Subcutaneous adipose tissue (tissue), 4 donors: ENCODE results near the gene SEC31A. TPM values are rescaled to one million over a fixed set of nuclear protein-coding genes. Genes with fewer than 3 reads are reported as not detected.

Experiments used
- CTCF ChIP-seq: fragments of 450-650 bp; IDR thresholded peaks from one replicate; pipeline ENCODE4 v1.5.1; 2016; ENCODE audit warnings: low read depth, mild to moderate bottlenecking, control low read depth, antibody characterized with exemption, moderate library complexity
- total RNA-seq, 4 donors: library from RNA; depleted of rRNA; stranded (reverse); fragments of >200 nt; gene quantifications; one replicate each; pipeline ENCODE4 v1.1.0, GENCODE V29; 2016

Gene SEC31A
- total RNA-seq, 4 donors from 2014 or later = 178 to 276 (median 203) TPM

GRCh38 chr4:82900066-82900410, 9.1 kb upstream of the SEC31A start:
- TF ChIP-seq CTCF = no peak

DNA sequence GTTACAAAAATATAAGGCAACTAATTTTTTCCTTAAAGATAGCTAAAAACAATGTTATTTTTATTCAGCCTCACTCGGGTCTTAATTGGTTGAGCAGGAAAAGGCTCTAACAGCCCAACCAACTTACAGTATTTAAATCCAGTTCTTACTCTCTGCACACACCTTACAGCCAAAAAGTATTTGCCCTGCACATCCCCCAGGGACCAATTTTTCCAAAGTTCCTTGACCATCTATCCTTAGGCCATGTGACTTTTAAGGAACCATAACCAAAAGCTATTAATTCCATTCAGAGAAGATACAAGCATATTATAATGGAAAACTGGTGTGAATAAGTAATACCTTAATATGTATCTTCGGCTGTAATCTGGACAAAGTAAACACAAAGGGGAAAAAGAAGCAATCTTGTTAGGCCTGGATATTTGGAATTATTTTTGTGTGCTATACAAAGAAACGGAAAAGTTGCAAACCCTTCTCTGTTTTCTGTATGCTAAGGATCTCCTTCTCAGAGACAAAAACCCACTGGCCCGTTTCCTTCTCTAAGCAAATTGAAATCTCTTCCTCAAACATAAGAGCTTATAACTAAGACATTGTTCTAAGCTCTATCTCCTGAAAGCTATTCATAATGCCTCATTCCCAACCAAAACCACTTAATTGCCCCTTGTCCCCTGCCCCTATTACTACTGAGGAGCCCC, 8.6 kb upstream of the SEC31A start:
- TF ChIP-seq CTCF = no peak

DNA sequence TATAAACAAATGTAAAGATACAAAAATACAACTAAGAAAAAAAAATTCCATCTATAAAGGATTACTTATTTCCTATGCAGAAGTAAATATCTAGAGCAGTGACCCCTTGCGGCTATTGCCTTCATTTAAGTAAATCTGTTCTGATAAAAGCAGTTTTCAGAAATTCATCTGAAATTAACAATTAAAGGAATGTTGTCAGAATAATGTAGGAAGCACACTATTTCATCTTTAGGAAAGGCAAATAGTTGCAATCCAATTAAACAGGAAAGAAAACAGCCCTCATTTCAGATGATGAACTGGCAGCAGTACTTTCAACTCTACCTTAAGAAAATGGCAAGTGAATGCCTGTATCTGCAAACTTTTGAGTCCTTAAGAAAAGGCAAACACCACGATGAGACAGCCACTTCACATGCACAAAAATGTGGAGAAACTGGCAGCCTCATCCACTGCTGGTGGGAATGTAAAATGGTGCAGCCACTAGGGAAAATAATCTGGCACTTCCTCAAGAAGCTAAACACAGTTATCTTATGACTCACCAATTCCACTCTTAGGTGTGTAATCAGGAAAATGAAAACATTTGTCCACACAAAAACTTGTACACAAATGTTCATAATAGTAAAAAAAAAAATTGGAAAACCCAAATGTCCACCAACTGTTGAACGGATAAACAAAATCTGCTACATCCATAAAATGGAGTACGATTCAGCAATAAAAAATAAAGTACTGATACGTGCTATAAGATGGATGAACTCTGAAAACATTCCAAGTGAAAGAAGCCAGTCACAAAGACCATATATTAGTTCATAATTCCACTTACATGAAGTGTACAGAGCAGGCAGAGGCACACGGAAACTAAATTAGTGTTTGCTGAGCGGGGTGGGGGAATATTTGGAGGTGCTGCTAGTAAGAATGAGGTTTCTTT, 7.6 kb upstream of the SEC31A start:
- no peak for TF ChIP-seq CTCF

DNA sequence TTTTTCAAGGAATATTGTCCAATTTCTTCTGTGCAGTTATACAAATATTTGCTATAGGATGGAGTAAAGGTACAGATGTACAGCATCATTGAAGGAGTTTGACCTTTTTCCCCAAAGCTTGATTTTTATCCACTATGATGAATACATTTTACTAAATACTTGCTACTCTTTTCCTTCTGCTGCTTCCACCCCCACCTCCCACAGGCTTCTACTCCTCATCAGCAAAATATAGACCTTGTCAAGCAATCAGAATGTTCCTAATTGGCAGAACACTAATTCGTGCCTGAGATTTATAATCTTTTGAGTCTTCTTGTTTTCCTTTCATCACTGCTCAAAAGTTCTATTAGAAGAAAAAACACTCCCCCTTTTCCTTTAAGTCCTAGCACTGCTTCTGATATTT, 5.8 kb upstream of the SEC31A start:
- no peak for TF ChIP-seq CTCF

DNA sequence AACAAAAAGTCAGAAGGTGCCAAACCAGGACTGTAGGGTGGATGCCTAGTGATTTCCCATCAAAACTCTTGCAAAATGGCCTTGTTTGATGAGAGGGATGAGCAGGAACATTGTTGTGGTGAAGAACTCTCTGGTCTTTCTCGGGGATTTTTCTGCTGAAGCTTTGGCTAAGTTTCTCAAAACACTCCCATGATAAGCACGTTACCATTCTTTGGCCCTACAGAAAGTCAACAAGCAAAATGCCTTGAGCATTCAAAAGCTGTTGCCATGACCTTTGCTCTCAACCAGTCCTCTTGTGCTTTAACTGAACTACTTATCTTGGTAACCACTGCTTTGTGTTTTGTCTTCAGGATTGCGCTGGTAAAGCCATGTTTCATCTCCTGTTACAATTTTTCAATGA, 3.0 kb upstream of the SEC31A start:
- no peak for TF ChIP-seq CTCF

DNA sequence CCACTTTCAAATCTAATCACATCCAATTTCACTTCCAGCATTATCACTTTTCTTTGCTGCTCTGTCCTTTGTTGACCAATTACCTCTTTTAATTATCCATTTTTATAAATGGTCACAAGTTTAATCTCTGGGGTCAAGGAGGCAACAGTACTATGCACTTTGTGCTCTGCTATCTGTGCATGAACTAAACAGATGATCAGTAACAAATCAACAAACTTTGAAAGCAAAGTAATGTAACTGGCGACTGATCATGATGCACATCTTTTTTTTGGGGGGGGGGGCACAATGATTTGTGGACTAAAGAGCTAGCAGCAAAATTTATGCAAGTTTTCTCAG, 1.5 kb upstream of the SEC31A start:
- no peak for TF ChIP-seq CTCF

GRCh38 chr4:82891707-82892466, 934 bp upstream of the SEC31A start:
- no peak for TF ChIP-seq CTCF
